Measurements from ENCODE around the gene TRIM22.

DNA sequence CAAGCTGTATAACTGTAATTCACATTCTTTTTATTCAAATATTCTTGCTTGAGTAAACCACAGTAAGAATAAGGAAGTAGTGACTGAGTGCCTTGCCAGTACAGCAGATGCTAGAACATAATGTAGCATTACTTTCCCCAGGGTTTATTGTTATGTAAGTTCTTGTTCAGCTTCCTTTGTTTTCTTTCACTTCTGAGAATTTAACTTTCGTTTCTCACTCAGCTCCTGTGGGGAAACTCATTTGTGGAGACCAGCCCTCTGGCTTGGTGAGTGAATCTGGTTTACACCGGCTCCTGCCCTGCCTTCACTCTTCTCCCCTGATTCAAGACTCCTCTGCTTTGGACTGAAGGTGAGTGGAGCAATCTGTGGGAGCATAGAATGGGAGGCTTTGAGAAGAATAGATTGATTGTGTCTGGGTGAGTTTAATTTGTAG, at the start of gene TRIM22:
- TF ChIP-seq, protein P1, sequence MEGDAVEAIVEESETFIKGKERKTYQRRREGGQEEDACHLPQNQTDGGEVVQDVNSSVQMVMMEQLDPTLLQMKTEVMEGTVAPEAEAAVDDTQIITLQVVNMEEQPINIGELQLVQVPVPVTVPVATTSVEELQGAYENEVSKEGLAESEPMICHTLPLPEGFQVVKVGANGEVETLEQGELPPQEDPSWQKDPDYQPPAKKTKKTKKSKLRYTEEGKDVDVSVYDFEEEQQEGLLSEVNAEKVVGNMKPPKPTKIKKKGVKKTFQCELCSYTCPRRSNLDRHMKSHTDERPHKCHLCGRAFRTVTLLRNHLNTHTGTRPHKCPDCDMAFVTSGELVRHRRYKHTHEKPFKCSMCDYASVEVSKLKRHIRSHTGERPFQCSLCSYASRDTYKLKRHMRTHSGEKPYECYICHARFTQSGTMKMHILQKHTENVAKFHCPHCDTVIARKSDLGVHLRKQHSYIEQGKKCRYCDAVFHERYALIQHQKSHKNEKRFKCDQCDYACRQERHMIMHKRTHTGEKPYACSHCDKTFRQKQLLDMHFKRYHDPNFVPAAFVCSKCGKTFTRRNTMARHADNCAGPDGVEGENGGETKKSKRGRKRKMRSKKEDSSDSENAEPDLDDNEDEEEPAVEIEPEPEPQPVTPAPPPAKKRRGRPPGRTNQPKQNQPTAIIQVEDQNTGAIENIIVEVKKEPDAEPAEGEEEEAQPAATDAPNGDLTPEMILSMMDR (IDR thresholded peaks at IDR 0.05): no peak
- TF ChIP-seq POLR2A (IDR thresholded peaks at IDR 0.05): peak in 1 of 2 donors; percentile 26
- TF ChIP-seq EP300 (IDR thresholded peaks at IDR 0.05): peak; percentile 39 to 82

All from tibial nerve (tissue), 4 donors.